Fibroblast of lung (primary cell): ENCODE measurements around the gene MAP4K2. TPM values are rescaled to one million over a fixed set of nuclear protein-coding genes. Genes with fewer than 3 reads are reported as not detected.

ENCODE experiments used
- DNase-seq, 2 donors: peaks; one replicate each; pipeline versions ENCODE4 v3.0.0 to v3.0.0-alpha.2; 2010; ENCODE audit warnings: low read depth in 2 of 2
- H2AFZ ChIP-seq: 2 replicates; pipeline ENCODE4 v1.5.1; 2012; ENCODE audit warnings: low read length, control low read depth, inconsistent platforms
- H3K27ac ChIP-seq: 2 replicates; pipeline ENCODE4 v1.5.1; 2011; ENCODE audit warnings: low read length, control low read depth; ENCODE audit not compliant: insufficient read depth
- H3K27me3 ChIP-seq: 2 replicates; pipeline ENCODE4 v1.5.1; 2011; ENCODE audit warnings: mild to moderate bottlenecking, low read length; ENCODE audit not compliant: control insufficient read depth, insufficient read depth
- H3K36me3 ChIP-seq: 2 replicates; pipeline ENCODE4 v1.5.1; 2011; ENCODE audit warnings: low read length; ENCODE audit not compliant: control insufficient read depth, insufficient read depth
- H3K4me1 ChIP-seq: 2 replicates; pipeline ENCODE4 v1.5.1; 2011; ENCODE audit warnings: low read length; ENCODE audit not compliant: control insufficient read depth, insufficient read depth; ENCODE audit errors: extremely low read depth
- H3K4me2 ChIP-seq: 2 replicates; pipeline ENCODE4 v1.5.1; 2011; ENCODE audit warnings: low read length, control low read depth; ENCODE audit not compliant: insufficient read depth; ENCODE audit errors: extremely low read depth
- H3K4me3 ChIP-seq, 4 experiments: fragments of 200-600 bp in 1 of 4; sonication (generic) in 1 of 4; replicated peaks in 1 of 4; 2 replicates each; pipeline ENCODE4 v1.5.1; 2011 to 2016; ENCODE audit warnings: low read length in 4 of 4, low read depth in 3 of 4, mild to moderate bottlenecking in 3 of 4, control low read depth in 2 of 4, inconsistent platforms in 1 of 4, mixed read lengths in 1 of 4; ENCODE audit not compliant: insufficient read depth in 1 of 4; ENCODE audit errors: control extremely low read depth in 1 of 4
- H3K79me2 ChIP-seq: 2 replicates; pipeline ENCODE4 v1.5.1; 2012; ENCODE audit warnings: mild to moderate bottlenecking, low read length, inconsistent platforms; ENCODE audit not compliant: control insufficient read depth, insufficient read depth
- H3K9ac ChIP-seq: 2 replicates; pipeline ENCODE4 v1.5.1; 2011; ENCODE audit warnings: mild to moderate bottlenecking, low read length, control low read depth; ENCODE audit not compliant: insufficient read depth
- H3K9me3 ChIP-seq: 2 replicates; pipeline ENCODE4 v1.5.1; 2012; ENCODE audit warnings: low read depth, low read length; ENCODE audit not compliant: control insufficient read depth, insufficient read depth
- H4K20me1 ChIP-seq: 2 replicates; pipeline ENCODE4 v1.5.1; 2011; ENCODE audit warnings: low read length; ENCODE audit not compliant: control insufficient read depth, insufficient read depth; ENCODE audit errors: extremely low read depth
- EZH2 ChIP-seq: IDR thresholded peaks from 2 replicates; pipeline ENCODE4 v1.5.1; 2012; ENCODE audit warnings: low read length, control low read depth, mild to moderate bottlenecking; ENCODE audit errors: missing control alignments
- polyA plus RNA-seq, 2 donors: library from polyadenylated mRNA; depleted of rRNA in 1 of 2; stranded (reverse) in 1 of 2; unstranded in 1 of 2; fragments of >200 nt; gene quantifications; 2 replicates each; pipeline ENCODE4 v1.2.1, GENCODE V29; 2011 to 2012; ENCODE audit warnings: missing spikeins in 1 of 2
- total RNA-seq: library from RNA; depleted of rRNA; stranded (reverse); fragments of >200 nt; gene quantifications from 2 replicates; pipeline ENCODE4 v1.2.1, GENCODE V29; 2014
- TF ChIP-seq, protein P1 (sequence below), 2 donors: IDR thresholded peaks in 1 of 2; conservative IDR thresholded peaks in 1 of 2; 1 replicate in 1 of 2; 2 replicates in 1 of 2; pipeline ENCODE4 v1.5.1; 2011 to 2012; ENCODE audit warnings: low read length in 2 of 2, control low read depth in 1 of 2, inconsistent platforms in 1 of 2, low read depth in 1 of 2, mild to moderate bottlenecking in 1 of 2

MAP4K2 gene
- total and polyA plus RNA-seq, 2 donors (not counting 1 experiment from before 2014, with no cell fraction given), result 6.4 to 9.2 TPM

- Histone ChIP-seq H3K9ac (no peak overlapping the region), H3K27me3 (no peaks in the 10 kb centered on the region), H3K9me3 (no peaks in the 10 kb centered on the region), H4K20me1 (no peaks in the 10 kb centered on the region), H3K4me3 (no peak overlapping the region), H3K4me2 (no peak overlapping the region), H3K36me3 (peaks cover 6% of the 10 kb centered on the region), H3K4me1 (peaks cover 6% of the 10 kb centered on the region), H3K79me2 (no peaks in the 10 kb centered on the region), H3K27ac (no peak overlapping the region), H2AFZ (no peak overlapping the region)
- TF ChIP-seq, protein P1, sequence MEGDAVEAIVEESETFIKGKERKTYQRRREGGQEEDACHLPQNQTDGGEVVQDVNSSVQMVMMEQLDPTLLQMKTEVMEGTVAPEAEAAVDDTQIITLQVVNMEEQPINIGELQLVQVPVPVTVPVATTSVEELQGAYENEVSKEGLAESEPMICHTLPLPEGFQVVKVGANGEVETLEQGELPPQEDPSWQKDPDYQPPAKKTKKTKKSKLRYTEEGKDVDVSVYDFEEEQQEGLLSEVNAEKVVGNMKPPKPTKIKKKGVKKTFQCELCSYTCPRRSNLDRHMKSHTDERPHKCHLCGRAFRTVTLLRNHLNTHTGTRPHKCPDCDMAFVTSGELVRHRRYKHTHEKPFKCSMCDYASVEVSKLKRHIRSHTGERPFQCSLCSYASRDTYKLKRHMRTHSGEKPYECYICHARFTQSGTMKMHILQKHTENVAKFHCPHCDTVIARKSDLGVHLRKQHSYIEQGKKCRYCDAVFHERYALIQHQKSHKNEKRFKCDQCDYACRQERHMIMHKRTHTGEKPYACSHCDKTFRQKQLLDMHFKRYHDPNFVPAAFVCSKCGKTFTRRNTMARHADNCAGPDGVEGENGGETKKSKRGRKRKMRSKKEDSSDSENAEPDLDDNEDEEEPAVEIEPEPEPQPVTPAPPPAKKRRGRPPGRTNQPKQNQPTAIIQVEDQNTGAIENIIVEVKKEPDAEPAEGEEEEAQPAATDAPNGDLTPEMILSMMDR (conservative IDR thresholded peaks at IDR 0.05 in 1 of 2, IDR thresholded peaks at IDR 0.05 in 1 of 2; ENCODE audit: low read depth in 1 of 2, low read length in 2 of 2), result no peak
- TF ChIP-seq EZH2, result no peak
- no peak for DNase-seq
These were observed 3.3 kb downstream of the MAP4K2 start for GRCh38 chr11:64799623-64800302.

GRCh38 chr11:64799256-64799622, 3.8 kb downstream of the MAP4K2 start:
- TF ChIP-seq, protein P1 (conservative IDR thresholded peaks at IDR 0.05 in 1 of 2, IDR thresholded peaks at IDR 0.05 in 1 of 2; ENCODE audit: low read depth in 1 of 2, low read length in 2 of 2), result no peak
- TF ChIP-seq EZH2, result no peak
- no peaks in the 10 kb centered on the region for H3K9me3 ChIP-seq
- H3K27ac ChIP-seq, result no peak overlapping the region
- H3K4me3 ChIP-seq, result no peak overlapping the region
- DNase-seq, result no peak
- no peak overlapping the region for H3K4me2 ChIP-seq
- no peaks in the 10 kb centered on the region for H3K27me3 ChIP-seq
- H3K36me3 ChIP-seq, result peaks cover 4% of the 10 kb centered on the region
- peaks cover 5% of the 10 kb centered on the region for H3K4me1 ChIP-seq
- no peak overlapping the region for H3K9ac ChIP-seq
- H3K79me2 ChIP-seq, result no peaks in the 10 kb centered on the region
- H4K20me1 ChIP-seq, result no peaks in the 10 kb centered on the region
- no peak overlapping the region for H2AFZ ChIP-seq

GRCh38 chr11:64796757-64797541, 6.1 kb downstream of the MAP4K2 start:
- no peak overlapping the region for H3K9ac ChIP-seq
- H3K4me3 ChIP-seq, result no peak overlapping the region
- no peak for DNase-seq
- H3K4me1 ChIP-seq, result no peaks in the 10 kb centered on the region
- H2AFZ ChIP-seq, result no peak overlapping the region
- no peaks in the 10 kb centered on the region for H3K79me2 ChIP-seq
- no peak overlapping the region for H3K4me2 ChIP-seq
- no peaks in the 10 kb centered on the region for H3K27me3 ChIP-seq
- H3K36me3 ChIP-seq, result peaks cover 4% of the 10 kb centered on the region
- no peaks in the 10 kb centered on the region for H4K20me1 ChIP-seq
- no peaks in the 10 kb centered on the region for H3K9me3 ChIP-seq
- TF ChIP-seq EZH2, result no peak
- TF ChIP-seq, protein P1 (conservative IDR thresholded peaks at IDR 0.05 in 1 of 2, IDR thresholded peaks at IDR 0.05 in 1 of 2; ENCODE audit: low read depth in 1 of 2, low read length in 2 of 2), result no peak
- H3K27ac ChIP-seq, result no peak overlapping the region
